HEK293 (cell line): Measurements from ENCODE around the gene HOXC10.

Experiments used
- BCL6B ChIP-seq: fragments of 450-650 bp; formaldehyde crosslinking; IDR thresholded peaks from 2 replicates; pipeline ENCODE4 v1.5.1; 2017; ENCODE audit warnings: missing biosample characterization, missing genetic modification characterization
- FEZF1 ChIP-seq: fragments of 450-650 bp; formaldehyde crosslinking; IDR thresholded peaks from 2 replicates; pipeline ENCODE4 v1.5.1; 2016; ENCODE audit warnings: missing biosample characterization, missing genetic modification characterization
- SP7 ChIP-seq: fragments of 450-650 bp; formaldehyde crosslinking; IDR thresholded peaks from 2 replicates; pipeline ENCODE4 v1.5.1; 2016; ENCODE audit warnings: missing biosample characterization, missing genetic modification characterization
- ZBTB10 ChIP-seq: fragments of 450-650 bp; formaldehyde crosslinking; IDR thresholded peaks from 2 replicates; pipeline ENCODE4 v1.5.1; 2016; ENCODE audit warnings: missing biosample characterization, missing genetic modification characterization
- ZFHX2 ChIP-seq: fragments of 450-650 bp; formaldehyde crosslinking; conservative IDR thresholded peaks from 2 replicates; pipeline ENCODE4 v1.5.1; 2016; ENCODE audit warnings: missing biosample characterization, missing genetic modification characterization
- ZNF133 ChIP-seq: fragments of 450-650 bp; formaldehyde crosslinking; IDR thresholded peaks from 2 replicates; pipeline ENCODE4 v1.5.1; 2016; ENCODE audit warnings: missing biosample characterization, missing genetic modification characterization
- ZNF140 ChIP-seq: fragments of 450-650 bp; formaldehyde crosslinking; IDR thresholded peaks from 2 replicates; pipeline ENCODE4 v1.5.1; 2016; ENCODE audit warnings: missing biosample characterization, missing genetic modification characterization
- ZNF146 ChIP-seq: fragments of 450-650 bp; formaldehyde crosslinking; IDR thresholded peaks from 2 replicates; pipeline ENCODE4 v1.5.1; 2016; ENCODE audit warnings: missing biosample characterization, missing genetic modification characterization
- ZNF18 ChIP-seq: fragments of 450-650 bp; formaldehyde crosslinking; IDR thresholded peaks from 2 replicates; pipeline ENCODE4 v1.5.1; 2016; ENCODE audit warnings: missing biosample characterization, missing genetic modification characterization
- ZNF19 ChIP-seq: fragments of 450-650 bp; formaldehyde crosslinking; IDR thresholded peaks from 2 replicates; pipeline ENCODE4; 2016; ENCODE audit warnings: missing biosample characterization, missing genetic modification characterization, low read depth
- ZNF202 ChIP-seq: fragments of 450-650 bp; formaldehyde crosslinking; IDR thresholded peaks from 2 replicates; pipeline ENCODE4 v1.5.1; 2016; ENCODE audit warnings: missing biosample characterization, missing genetic modification characterization, borderline replicate concordance
- ZNF223 ChIP-seq: fragments of 450-650 bp; formaldehyde crosslinking; IDR thresholded peaks from 2 replicates; pipeline ENCODE4 v1.5.1; 2016; ENCODE audit warnings: missing biosample characterization, missing genetic modification characterization
- ZNF26 ChIP-seq: fragments of 450-650 bp; formaldehyde crosslinking; IDR thresholded peaks from 2 replicates; pipeline ENCODE4 v1.5.1; 2016; ENCODE audit warnings: missing biosample characterization, missing genetic modification characterization
- ZNF37A ChIP-seq: fragments of 450-650 bp; IDR thresholded peaks from 2 replicates; pipeline ENCODE4 v1.5.1; 2018; ENCODE audit warnings: missing biosample characterization, missing genetic modification characterization
- ZNF514 ChIP-seq: fragments of 450-650 bp; formaldehyde crosslinking; IDR thresholded peaks from 2 replicates; pipeline ENCODE4 v1.5.1; 2016; ENCODE audit warnings: missing biosample characterization, missing genetic modification characterization
- ZNF600 ChIP-seq: fragments of 450-650 bp; formaldehyde crosslinking; IDR thresholded peaks from 2 replicates; pipeline ENCODE4 v1.5.1; 2016; ENCODE audit warnings: missing biosample characterization, missing genetic modification characterization
- ZNF624 ChIP-seq: fragments of 450-650 bp; formaldehyde crosslinking; IDR thresholded peaks from 2 replicates; pipeline ENCODE4 v1.5.1; 2017; ENCODE audit warnings: missing biosample characterization, missing genetic modification characterization
- ZNF629 ChIP-seq: fragments of 450-650 bp; formaldehyde crosslinking; IDR thresholded peaks from 2 replicates; pipeline ENCODE4 v1.5.1; 2017; ENCODE audit warnings: missing biosample characterization, missing genetic modification characterization
- ZNF660 ChIP-seq: fragments of 450-650 bp; IDR thresholded peaks from 2 replicates; pipeline ENCODE4 v1.5.1; 2018; ENCODE audit warnings: missing biosample characterization, mild to moderate bottlenecking, missing genetic modification characterization
- ZNF692 ChIP-seq: fragments of 450-650 bp; formaldehyde crosslinking; IDR thresholded peaks from 2 replicates; pipeline ENCODE4 v1.5.1; 2016; ENCODE audit warnings: missing biosample characterization, missing genetic modification characterization
- ZSCAN18 ChIP-seq: fragments of 450-650 bp; formaldehyde crosslinking; IDR thresholded peaks from 2 replicates; pipeline ENCODE4 v1.5.1; 2016; ENCODE audit warnings: missing biosample characterization, missing genetic modification characterization
- ZSCAN23 ChIP-seq: fragments of 450-650 bp; formaldehyde crosslinking; IDR thresholded peaks from 2 replicates; pipeline ENCODE4 v1.5.1; 2016; ENCODE audit warnings: missing biosample characterization, missing genetic modification characterization
- ZSCAN4 ChIP-seq: fragments of 450-650 bp; formaldehyde crosslinking; IDR thresholded peaks from 2 replicates; pipeline ENCODE4 v1.5.1; 2017; ENCODE audit warnings: missing biosample characterization, missing genetic modification characterization
- ZSCAN5A ChIP-seq: fragments of 450-650 bp; formaldehyde crosslinking; IDR thresholded peaks from 2 replicates; pipeline ENCODE4 v1.5.1; 2016; ENCODE audit warnings: missing biosample characterization, missing genetic modification characterization

Gene HOXC10

GRCh38 chr12:54007538-54008259 lies 22.8 kb downstream of the HOXC10 start (continued):
- TF ChIP-seq ZNF18: 0 out of 2 replicates have a peak, but pooled peaks have one; percentile 65
- no peak; the same call in 1 of the 2 replicates for TF ChIP-seq ZSCAN4
- TF ChIP-seq ZNF133 (tag by site-specific recombination): no peak
- no peak for TF ChIP-seq FEZF1
- no peak for TF ChIP-seq SP7 (tag by site-specific recombination)
- peak; percentile 16; the same call in 1 of the 2 replicates for TF ChIP-seq ZNF600 (tag by site-specific recombination)
- no peak for TF ChIP-seq ZSCAN18 (tag by site-specific recombination)
- no peak for TF ChIP-seq ZNF223
- TF ChIP-seq ZNF26 (tag by site-specific recombination): no peak
- no peak for TF ChIP-seq ZFHX2 (tag by site-specific recombination)
- no peak for TF ChIP-seq ZSCAN5A
- TF ChIP-seq ZNF624 (tag by site-specific recombination): no peak
- TF ChIP-seq ZNF692 (tag by site-specific recombination): peak; percentile 38; the same call in 1 of the 2 replicates
- no peak for TF ChIP-seq ZNF629
- no peak for TF ChIP-seq ZNF514 (tag by site-specific recombination)
- peak; percentile 43; the same call in 1 of the 2 replicates for TF ChIP-seq BCL6B (tag by site-specific recombination)
- TF ChIP-seq ZNF19: no peak
- no peak for TF ChIP-seq ZNF660 (tag by site-specific recombination)
- no peak for TF ChIP-seq ZNF140 (tag by site-specific recombination)
- no peak for TF ChIP-seq ZNF146
- TF ChIP-seq ZBTB10: no peak
- no peak for TF ChIP-seq ZNF37A
- no peak for TF ChIP-seq ZNF202
- no peak for TF ChIP-seq ZSCAN23 (tag by site-specific recombination)
